Activated T-cell treated with anti-CD3 and anti-CD28 coated beads, Interleukin-2, amount 50 U/mL, for 72 hours (primary cell): ENCODE measurements around the gene AQR. TPM values are rescaled to one million over a fixed set of nuclear protein-coding genes. Genes with fewer than 3 reads are reported as not detected.
"Not testable (repeated sequence)": the region's sequence is repeated elsewhere in the genome, so short reads cannot be mapped to it uniquely, and the experiment has no call there.

ENCODE experiments used
- ATAC-seq, 2 donors: fragments of 150-1000 bp; cut with Tn5 transposase; replicated peaks in 1 of 2; 2 replicates each; pipeline ENCODE4 v1.10.0; 2021; ENCODE audit warnings: moderate library complexity in 2 of 2, mild to moderate bottlenecking in 1 of 2
- DNase-seq, 2 donors: peaks; one replicate each; pipeline ENCODE4 v3.0.0; 2021 to 2022; ENCODE audit warnings: mixed read lengths in 1 of 2
- H3K27ac Mint-ChIP-seq: one replicate; pipeline ENCODE4 v1.8.0; 2022; ENCODE audit warnings: mild to moderate bottlenecking, moderate library complexity, mixed read lengths
- H3K27me3 Mint-ChIP-seq: one replicate; pipeline ENCODE4 v1.8.0; 2022; ENCODE audit warnings: low read depth, mixed read lengths
- H3K36me3 Mint-ChIP-seq, 2 donors: one replicate each; pipeline ENCODE4 v1.8.0; 2022; ENCODE audit warnings: mixed read lengths in 2 of 2, mild to moderate bottlenecking in 1 of 2; ENCODE audit not compliant: insufficient read depth in 2 of 2
- H3K4me1 Mint-ChIP-seq: one replicate; pipeline ENCODE4 v1.8.0; 2022; ENCODE audit warnings: low read depth, mixed read lengths
- H3K4me3 Mint-ChIP-seq, 2 donors: one replicate each; pipeline ENCODE4 v1.8.0; 2022; ENCODE audit warnings: mild to moderate bottlenecking in 2 of 2, mixed read lengths in 2 of 2, moderate library complexity in 2 of 2
- H3K9me3 Mint-ChIP-seq, 2 donors: one replicate each; pipeline ENCODE4 v1.8.0; 2022; ENCODE audit warnings: mixed read lengths in 2 of 2
- total RNA-seq, 2 donors: library from RNA; stranded (reverse); gene quantifications; one replicate each; pipeline ENCODE4 v1.2.3, GENCODE V29; 2022

AQR gene
- total RNA-seq, 2 donors from 2014 or later = 32.1 to 33.9 TPM

GRCh38 chr15:34813446-34814190, 155.9 kb downstream of the AQR start:
- DNase-seq (no peak), ATAC-seq (no peak)
- Mint-ChIP-seq H3K9me3 (no peaks in the 10 kb centered on the region), H3K4me3 (no peak overlapping the region), H3K36me3 (no peaks in the 10 kb centered on the region), H3K27ac (no peak overlapping the region), H3K27me3 (peaks cover 48% of the 10 kb centered on the region), H3K4me1 (no peaks in the 10 kb centered on the region)

- DNase-seq, H3K36me3 Mint-ChIP-seq, H3K4me1 Mint-ChIP-seq, ATAC-seq, H3K27ac Mint-ChIP-seq, H3K4me3 Mint-ChIP-seq, H3K9me3 Mint-ChIP-seq: not testable (repeated sequence)
- H3K27me3 Mint-ChIP-seq = peaks cover 45% of the 10 kb centered on the region
Observed at GRCh38 chr15:34812868-34813365, 156.6 kb downstream of the AQR start.

- H3K4me3 Mint-ChIP-seq = no peak overlapping the region
- H3K27ac Mint-ChIP-seq = no peak overlapping the region
- peaks cover 39% of the 10 kb centered on the region for H3K27me3 Mint-ChIP-seq
- no peaks in the 10 kb centered on the region for H3K4me1 Mint-ChIP-seq
- no peaks in the 10 kb centered on the region for H3K36me3 Mint-ChIP-seq
- no peak for DNase-seq
- no peaks in the 10 kb centered on the region for H3K9me3 Mint-ChIP-seq
- no peak for ATAC-seq
Observed at GRCh38 chr15:34812369-34812768, 157.2 kb downstream of the AQR start.

- Mint-ChIP-seq H3K36me3 (peaks cover 0 to 3% of the 10 kb centered on the region in 2 donors), H3K27ac (no peak overlapping the region), H3K9me3 (no peaks in the 10 kb centered on the region), H3K27me3 (peaks cover 45% of the 10 kb centered on the region), H3K4me1 (no peaks in the 10 kb centered on the region), H3K4me3 (no peak overlapping the region)
- DNase-seq (no peak), ATAC-seq (no peak)
Observed at GRCh38 chr15:34810443-34811129, 159.0 kb downstream of the AQR start.

GRCh38 chr15:34809186-34809585, 160.4 kb downstream of the AQR start:
- no peak for DNase-seq
- H3K9me3 Mint-ChIP-seq = no peaks in the 10 kb centered on the region

GRCh38 chr15:34808016-34808415, 161.5 kb downstream of the AQR start:
- peaks cover 16% of the 10 kb centered on the region for H3K4me1 Mint-ChIP-seq
- H3K27me3 Mint-ChIP-seq = peaks cover 33% of the 10 kb centered on the region
- no peak overlapping the region for H3K4me3 Mint-ChIP-seq
- H3K27ac Mint-ChIP-seq = no peak overlapping the region
- ATAC-seq (no peak), DNase-seq (no peak)
- H3K36me3 Mint-ChIP-seq = peaks cover 0 to 3% of the 10 kb centered on the region in 2 donors
- H3K9me3 Mint-ChIP-seq = no peaks in the 10 kb centered on the region

More at GRCh38 chr15:34809186-34809585, 160.4 kb downstream of the AQR start:
- Mint-ChIP-seq H3K36me3 (peaks cover 0 to 3% of the 10 kb centered on the region in 2 donors), H3K4me3 (no peak overlapping the region), H3K27me3 (peaks cover 45% of the 10 kb centered on the region), H3K27ac (no peak overlapping the region), H3K4me1 (peaks cover 6% of the 10 kb centered on the region)
- ATAC-seq = no peak

- DNase-seq, H3K36me3 Mint-ChIP-seq, H3K4me3 Mint-ChIP-seq, ATAC-seq, H3K27ac Mint-ChIP-seq, H3K9me3 Mint-ChIP-seq: not testable (repeated sequence)
- peaks cover 16% of the 10 kb centered on the region for H3K4me1 Mint-ChIP-seq
- H3K27me3 Mint-ChIP-seq = peaks cover 31% of the 10 kb centered on the region
Observed at GRCh38 chr15:34807241-34807640, 162.3 kb downstream of the AQR start.

GRCh38 chr15:34804776-34805175, 164.8 kb downstream of the AQR start:
- ATAC-seq = no peak
- peaks cover 24% of the 10 kb centered on the region for H3K27me3 Mint-ChIP-seq
- peaks cover 16% of the 10 kb centered on the region for H3K4me1 Mint-ChIP-seq
- DNase-seq = no peak
- no peak overlapping the region for H3K4me3 Mint-ChIP-seq
- H3K9me3 Mint-ChIP-seq = no peaks in the 10 kb centered on the region
- H3K36me3 Mint-ChIP-seq = peaks cover 0 to 3% of the 10 kb centered on the region in 2 donors
- H3K27ac Mint-ChIP-seq = no peak overlapping the region

GRCh38 chr15:34804113-34804512, 165.4 kb downstream of the AQR start:
- H3K27ac Mint-ChIP-seq = no peak overlapping the region
- peaks cover 16% of the 10 kb centered on the region for H3K4me1 Mint-ChIP-seq
- peaks cover 0 to 3% of the 10 kb centered on the region in 2 donors for H3K36me3 Mint-ChIP-seq
- H3K4me3 Mint-ChIP-seq = no peak overlapping the region
- H3K27me3 Mint-ChIP-seq = peaks cover 31% of the 10 kb centered on the region
- no peak for DNase-seq
- peak; percentile 42 to 51 for ATAC-seq
- H3K9me3 Mint-ChIP-seq = no peaks in the 10 kb centered on the region

- peaks cover 35% of the 10 kb centered on the region for H3K27me3 Mint-ChIP-seq
- no peak overlapping the region for H3K27ac Mint-ChIP-seq
- ATAC-seq = no peak
- peaks cover 16% of the 10 kb centered on the region for H3K4me1 Mint-ChIP-seq
- H3K36me3 Mint-ChIP-seq = peaks cover 0 to 3% of the 10 kb centered on the region in 2 donors
- no peak overlapping the region for H3K4me3 Mint-ChIP-seq
- H3K9me3 Mint-ChIP-seq = no peaks in the 10 kb centered on the region
- DNase-seq = no peak
Observed at GRCh38 chr15:34802803-34803750, 166.5 kb downstream of the AQR start.

GRCh38 chr15:34802371-34802770, 167.2 kb downstream of the AQR start:
- Mint-ChIP-seq H3K27ac (no peak overlapping the region), H3K27me3 (peaks cover 39% of the 10 kb centered on the region), H3K36me3 (peaks cover 0 to 3% of the 10 kb centered on the region in 2 donors), H3K9me3 (no peaks in the 10 kb centered on the region), H3K4me3 (no peak overlapping the region), H3K4me1 (peaks cover 16% of the 10 kb centered on the region)
- DNase-seq (no peak), ATAC-seq (no peak)
